ENCODE data around the gene ZNF416. TPM values are rescaled to one million over a fixed set of nuclear protein-coding genes. Genes with fewer than 3 reads are reported as not detected.

Gene ZNF416
- total RNA-seq, 2 donors from 2014 or later = 8.0 to 9.1 TPM

DNA sequence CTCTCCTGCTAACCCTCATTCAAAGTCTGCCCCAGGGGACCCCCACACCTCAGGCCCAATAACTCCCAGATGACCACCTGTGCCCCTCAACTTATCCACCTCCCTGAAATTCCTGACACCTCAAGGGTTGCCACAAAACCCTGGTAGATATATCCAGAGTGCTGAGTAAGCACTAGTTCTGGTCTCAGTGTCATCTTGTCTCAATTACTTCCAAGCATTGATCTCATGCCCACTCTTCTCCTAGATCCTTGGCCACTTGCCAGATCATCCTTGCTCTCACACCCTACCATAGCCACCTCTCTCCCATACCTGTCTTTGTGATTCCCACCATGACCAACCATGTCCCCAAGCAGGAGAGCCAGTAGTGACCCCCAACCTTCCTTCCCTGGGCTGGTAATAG, 2.0 kb downstream of the ZNF416 start:
- H3K36me3 ChIP-seq (ENCODE audit: control insufficient read depth, insufficient read depth, low read length) = peaks cover 61% of the 10 kb centered on the region
- H3K27me3 ChIP-seq (ENCODE audit: control insufficient read depth, insufficient read depth, low read length, poor library complexity, severe bottlenecking) = no peaks in the 10 kb centered on the region
- H3K4me1 ChIP-seq (ENCODE audit: control insufficient read depth, insufficient read depth, low read length) = no peaks in the 10 kb centered on the region
- TF ChIP-seq, protein P1, sequence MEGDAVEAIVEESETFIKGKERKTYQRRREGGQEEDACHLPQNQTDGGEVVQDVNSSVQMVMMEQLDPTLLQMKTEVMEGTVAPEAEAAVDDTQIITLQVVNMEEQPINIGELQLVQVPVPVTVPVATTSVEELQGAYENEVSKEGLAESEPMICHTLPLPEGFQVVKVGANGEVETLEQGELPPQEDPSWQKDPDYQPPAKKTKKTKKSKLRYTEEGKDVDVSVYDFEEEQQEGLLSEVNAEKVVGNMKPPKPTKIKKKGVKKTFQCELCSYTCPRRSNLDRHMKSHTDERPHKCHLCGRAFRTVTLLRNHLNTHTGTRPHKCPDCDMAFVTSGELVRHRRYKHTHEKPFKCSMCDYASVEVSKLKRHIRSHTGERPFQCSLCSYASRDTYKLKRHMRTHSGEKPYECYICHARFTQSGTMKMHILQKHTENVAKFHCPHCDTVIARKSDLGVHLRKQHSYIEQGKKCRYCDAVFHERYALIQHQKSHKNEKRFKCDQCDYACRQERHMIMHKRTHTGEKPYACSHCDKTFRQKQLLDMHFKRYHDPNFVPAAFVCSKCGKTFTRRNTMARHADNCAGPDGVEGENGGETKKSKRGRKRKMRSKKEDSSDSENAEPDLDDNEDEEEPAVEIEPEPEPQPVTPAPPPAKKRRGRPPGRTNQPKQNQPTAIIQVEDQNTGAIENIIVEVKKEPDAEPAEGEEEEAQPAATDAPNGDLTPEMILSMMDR (conservative IDR thresholded peaks at IDR 0.05) = no peak
- peak overlapping the region; percentile 71 for H3K4me3 Mint-ChIP-seq
- H3K27me3 Mint-ChIP-seq (ENCODE audit: insufficient read depth) = peaks cover 9% of the 10 kb centered on the region
- no peaks in the 10 kb centered on the region for H3K4me1 Mint-ChIP-seq
- peaks cover 96% of the 10 kb centered on the region for H3K9me3 Mint-ChIP-seq
- no peak overlapping the region for H3K27ac Mint-ChIP-seq
- H3K9me3 ChIP-seq (ENCODE audit: control insufficient read depth, low read length) = peaks cover 72% of the 10 kb centered on the region
- H3K4me3 ChIP-seq (ENCODE audit: low read length) = peak overlapping the region; percentile 94
- no peak overlapping the region for H3K27ac ChIP-seq (ENCODE audit: low read depth, low read length)
- peaks cover 65% of the 10 kb centered on the region for H3K36me3 Mint-ChIP-seq (ENCODE audit: low read depth)
- no peak for DNase-seq
- H3K9ac ChIP-seq (ENCODE audit: extremely low read depth, low read length, poor library complexity, severe bottlenecking) = no peak overlapping the region

DNA sequence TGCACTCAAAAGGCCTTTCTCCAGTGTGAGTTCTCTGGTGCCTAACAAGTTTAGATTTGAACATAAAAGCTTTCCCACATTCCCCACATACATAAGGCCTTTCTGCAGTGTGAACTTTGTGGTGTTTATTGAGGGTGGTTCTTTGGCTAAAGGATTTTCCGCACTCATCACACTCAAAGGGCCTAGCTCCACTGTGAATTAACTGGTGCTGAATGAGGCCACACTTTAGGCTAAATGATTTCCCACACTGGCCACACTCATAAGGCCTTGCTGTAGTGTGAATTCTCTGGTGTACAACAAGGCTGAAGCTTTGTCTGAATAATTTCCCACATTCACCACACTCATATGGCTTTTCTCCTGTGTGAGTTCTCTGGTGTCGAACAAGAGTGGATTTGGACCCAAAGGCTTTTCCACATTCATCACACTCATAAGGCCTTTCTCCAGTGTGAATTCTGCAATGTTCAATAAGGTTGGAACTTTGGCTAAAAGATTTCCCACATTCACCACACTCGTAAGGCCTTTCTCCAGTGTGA, 6.2 kb downstream of the ZNF416 start:
- Histone ChIP-seq H3K9ac (ENCODE audit: extremely low read depth, low read length, poor library complexity, severe bottlenecking) (no peak overlapping the region), H3K4me1 (ENCODE audit: control insufficient read depth, insufficient read depth, low read length) (no peaks in the 10 kb centered on the region), H3K27me3 (ENCODE audit: control insufficient read depth, insufficient read depth, low read length, poor library complexity, severe bottlenecking) (no peaks in the 10 kb centered on the region), H3K9me3 (ENCODE audit: control insufficient read depth, low read length) (peaks cover 100% of the 10 kb centered on the region), H3K36me3 (ENCODE audit: control insufficient read depth, insufficient read depth, low read length) (peaks cover 67% of the 10 kb centered on the region), H3K4me3 (ENCODE audit: low read length) (peak overlapping the region; percentile 66), H3K27ac (ENCODE audit: low read depth, low read length) (no peak overlapping the region)
- WGBS, 2 experiments (ENCODE audit: insufficient coverage in 1 of 2, insufficient read length in 1 of 2) = 92% methylated on average over 3 of the region's 3 CpGs; no CpG with 5 or more reads in 1 of the 2 experiments
- Mint-ChIP-seq H3K36me3 (ENCODE audit: low read depth) (peaks cover 75% of the 10 kb centered on the region), H3K9me3 (peaks cover 100% of the 10 kb centered on the region), H3K4me1 (no peaks in the 10 kb centered on the region), H3K4me3 (no peak overlapping the region), H3K27me3 (ENCODE audit: insufficient read depth) (peaks cover 2% of the 10 kb centered on the region), H3K27ac (no peak overlapping the region)
- TF ChIP-seq, protein P1 (conservative IDR thresholded peaks at IDR 0.05) = no peak
- DNase-seq = no peak

DNA sequence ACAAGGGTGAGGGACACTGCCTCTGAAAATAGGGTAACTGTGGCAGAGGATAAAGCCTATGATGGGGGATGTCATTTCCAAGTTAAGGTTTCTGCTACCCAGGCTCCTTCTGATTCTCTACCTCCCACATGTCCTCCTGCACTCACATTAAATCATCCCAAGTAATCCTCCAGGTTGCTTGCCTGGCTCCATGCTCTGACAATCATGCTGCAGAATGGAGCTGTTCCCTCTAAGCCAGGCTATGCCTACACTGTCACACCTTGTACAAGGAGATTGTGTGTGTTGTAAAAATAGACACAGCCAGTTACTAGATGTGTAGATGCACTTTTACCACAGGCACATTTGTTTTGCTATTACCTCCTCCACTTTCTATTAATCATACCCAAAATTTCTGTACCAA, 8.0 kb downstream of the ZNF416 start:
- Mint-ChIP-seq H3K4me3 (no peak overlapping the region), H3K27me3 (ENCODE audit: insufficient read depth) (peaks cover 4% of the 10 kb centered on the region), H3K27ac (no peak overlapping the region), H3K4me1 (no peaks in the 10 kb centered on the region), H3K9me3 (peaks cover 100% of the 10 kb centered on the region), H3K36me3 (ENCODE audit: low read depth) (peaks cover 62% of the 10 kb centered on the region)
- H3K27me3 ChIP-seq (ENCODE audit: control insufficient read depth, insufficient read depth, low read length, poor library complexity, severe bottlenecking) = no peaks in the 10 kb centered on the region
- TF ChIP-seq, protein P1 (conservative IDR thresholded peaks at IDR 0.05) = no peak
- H3K9me3 ChIP-seq (ENCODE audit: control insufficient read depth, low read length) = peaks cover 100% of the 10 kb centered on the region
- peaks cover 49% of the 10 kb centered on the region for H3K36me3 ChIP-seq (ENCODE audit: control insufficient read depth, insufficient read depth, low read length)
- no peak overlapping the region for H3K27ac ChIP-seq (ENCODE audit: low read depth, low read length)
- DNase-seq = peak; percentile 2
- H3K4me1 ChIP-seq (ENCODE audit: control insufficient read depth, insufficient read depth, low read length) = no peaks in the 10 kb centered on the region
- no peak overlapping the region for H3K9ac ChIP-seq (ENCODE audit: extremely low read depth, low read length, poor library complexity, severe bottlenecking)
- no peak overlapping the region for H3K4me3 ChIP-seq (ENCODE audit: low read length)

Measured in endodermal cell (in vitro differentiated cells).